SH-SY5Y (cell line): ENCODE measurements around the gene VAMP7.

ENCODE experiments used
- GATA2 ChIP-seq: IDR thresholded peaks from 2 replicates; pipeline ENCODE4 v1.6.1; 2011; ENCODE audit warnings: mild to moderate bottlenecking, low read depth, low read length
- GATA3 ChIP-seq: IDR thresholded peaks from 2 replicates; pipeline ENCODE4 v1.6.1; 2011; ENCODE audit warnings: low read depth, mild to moderate bottlenecking, low read length, moderate library complexity

- TF ChIP-seq GATA2 (no peak), GATA3 (no peak)
Observed at GRCh38 chrX:155938132-155938531, 57.0 kb downstream of the VAMP7 start.
